ENCODE measurements around the gene PRR20G.

The PRR20G gene

DNA sequence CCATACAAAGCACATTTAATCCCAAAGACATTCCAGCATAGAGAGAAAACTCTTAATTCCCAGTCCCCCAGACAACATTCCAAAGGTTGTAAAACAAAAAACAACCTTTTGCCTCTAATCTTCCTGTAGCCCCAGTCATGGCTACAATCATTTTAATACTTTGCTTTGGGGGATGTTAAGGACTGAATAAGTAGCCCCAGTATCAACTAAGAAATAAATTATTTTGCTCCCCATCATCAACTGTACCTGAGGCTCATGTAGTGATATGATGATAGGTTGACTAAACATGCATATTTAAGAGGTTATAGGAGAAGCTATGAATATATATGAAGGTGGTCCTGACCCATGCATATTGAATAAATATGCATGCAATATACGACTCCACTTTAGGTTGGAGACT, 40.6 kb downstream of the PRR20G start:
- no peak for DNase-seq (ENCODE audit: low read depth)
- TF ChIP-seq CTCF (IDR thresholded peaks at IDR 0.05; ENCODE audit: low read depth, low read length), result no peak
- TF ChIP-seq MAX (IDR thresholded peaks at IDR 0.05; ENCODE audit: low read depth, low read length), result no peak
- TF ChIP-seq MYC (IDR thresholded peaks at IDR 0.05; ENCODE audit: low read depth, low read length), result no peak
- TF ChIP-seq POLR2A (IDR thresholded peaks at IDR 0.05; ENCODE audit: extremely low read depth, insufficient read length), result no peak
- H3K4me3 ChIP-seq (ENCODE audit: low read depth, low read length), result no peak overlapping the region

DNA sequence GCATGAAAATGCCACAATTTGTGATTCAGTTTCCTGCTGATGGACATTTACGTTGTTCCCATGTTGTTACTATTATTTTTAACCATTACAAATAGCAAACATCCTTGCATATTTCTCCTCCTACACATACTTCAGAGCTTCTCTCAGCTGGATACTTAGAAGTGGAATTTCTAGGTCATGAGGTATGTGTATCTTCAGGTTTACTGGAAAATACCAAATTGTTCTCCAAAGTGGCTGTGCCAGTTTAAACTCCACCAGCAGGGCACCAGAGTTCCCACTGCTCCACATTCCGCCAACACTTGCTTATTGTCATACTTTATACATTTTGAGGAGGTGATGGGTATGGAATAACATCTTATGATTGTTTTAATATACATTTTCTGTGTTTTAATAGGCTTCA, 49.2 kb downstream of the PRR20G start:
- TF ChIP-seq MYC (IDR thresholded peaks at IDR 0.05; ENCODE audit: low read depth, low read length), result no peak
- TF ChIP-seq CTCF (IDR thresholded peaks at IDR 0.05; ENCODE audit: low read depth, low read length), result no peak
- TF ChIP-seq POLR2A (IDR thresholded peaks at IDR 0.05; ENCODE audit: extremely low read depth, insufficient read length), result no peak
- TF ChIP-seq MAX (IDR thresholded peaks at IDR 0.05; ENCODE audit: low read depth, low read length), result no peak
- no peak for DNase-seq (ENCODE audit: low read depth)
- no peak overlapping the region for H3K4me3 ChIP-seq (ENCODE audit: low read depth, low read length)

DNA sequence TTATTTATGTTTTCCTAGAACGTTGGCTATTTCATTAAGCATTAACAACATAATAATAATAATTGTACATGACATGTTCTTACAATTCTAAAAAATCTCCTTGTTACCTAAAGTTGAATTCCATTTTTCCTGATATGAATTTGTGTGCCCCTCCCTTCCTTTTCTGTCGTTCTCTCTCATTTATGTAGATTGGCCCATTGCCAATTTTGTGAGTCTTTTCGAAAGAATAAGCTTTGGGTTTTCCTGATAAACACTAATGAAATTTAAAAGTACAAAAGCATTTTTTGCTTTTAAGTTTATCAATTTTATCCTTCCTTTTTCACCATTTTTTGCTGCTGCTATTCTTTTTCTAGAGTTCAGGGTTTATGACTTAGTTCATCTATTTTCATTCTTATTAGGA, 50.0 kb downstream of the PRR20G start:
- no peak for DNase-seq (ENCODE audit: low read depth)
- TF ChIP-seq CTCF (IDR thresholded peaks at IDR 0.05; ENCODE audit: low read depth, low read length) (no peak), MYC (IDR thresholded peaks at IDR 0.05; ENCODE audit: low read depth, low read length) (no peak), MAX (IDR thresholded peaks at IDR 0.05; ENCODE audit: low read depth, low read length) (no peak), POLR2A (IDR thresholded peaks at IDR 0.05; ENCODE audit: extremely low read depth, insufficient read length) (no peak)
- no peak overlapping the region for H3K4me3 ChIP-seq (ENCODE audit: low read depth, low read length)

DNA sequence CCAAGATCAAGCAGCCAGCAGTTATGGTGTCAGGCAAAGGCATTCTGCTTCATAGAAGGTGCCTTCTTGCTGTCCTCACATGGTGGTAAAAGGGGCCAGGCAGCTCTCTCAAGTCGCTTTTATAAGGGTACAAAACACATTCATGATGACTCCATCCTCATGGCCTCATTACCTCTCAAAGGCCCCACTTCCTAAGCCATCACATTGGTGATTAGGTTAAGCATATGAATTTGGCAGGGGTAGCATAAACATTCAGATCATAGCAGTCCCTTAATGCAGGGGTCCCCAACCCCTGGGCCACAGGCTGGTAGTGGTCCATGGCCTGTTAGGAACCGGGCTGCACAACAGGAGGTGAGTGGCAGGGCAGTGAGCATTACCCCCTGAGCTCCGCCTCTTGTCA, 52.1 kb downstream of the PRR20G start:
- DNase-seq (ENCODE audit: low read depth), result no peak
- TF ChIP-seq CTCF (IDR thresholded peaks at IDR 0.05; ENCODE audit: low read depth, low read length) (no peak), MYC (IDR thresholded peaks at IDR 0.05; ENCODE audit: low read depth, low read length) (no peak), POLR2A (IDR thresholded peaks at IDR 0.05; ENCODE audit: extremely low read depth, insufficient read length) (no peak), MAX (IDR thresholded peaks at IDR 0.05; ENCODE audit: low read depth, low read length) (no peak)
- no peak overlapping the region for H3K4me3 ChIP-seq (ENCODE audit: low read depth, low read length)

GRCh38 chr3:127234778-127235177, 53.1 kb downstream of the PRR20G start:
- no peak overlapping the region for H3K4me3 ChIP-seq (ENCODE audit: low read depth, low read length)
- TF ChIP-seq MAX (IDR thresholded peaks at IDR 0.05; ENCODE audit: low read depth, low read length), result no peak
- no peak for TF ChIP-seq MYC (IDR thresholded peaks at IDR 0.05; ENCODE audit: low read depth, low read length)
- no peak for TF ChIP-seq POLR2A (IDR thresholded peaks at IDR 0.05; ENCODE audit: extremely low read depth, insufficient read length)
- TF ChIP-seq CTCF (IDR thresholded peaks at IDR 0.05; ENCODE audit: low read depth, low read length), result no peak
- DNase-seq (ENCODE audit: low read depth), result no peak

Data from NB4 (cell line).